GM12873 (cell line): ENCODE measurements around the gene CRACDL.

Experiments used
- CTCF ChIP-seq: IDR thresholded peaks from 2 replicates; pipeline ENCODE4 v1.5.1; 2012; ENCODE audit warnings: low read depth, mild to moderate bottlenecking, moderate library complexity, low read length, control low read depth; ENCODE audit not compliant: insufficient read depth; ENCODE audit errors: missing control alignments

The CRACDL gene

GRCh38 chr2:98819231-98819766, 116.7 kb downstream of the CRACDL start:
- TF ChIP-seq CTCF: no peak

- no peak for TF ChIP-seq CTCF
These were observed 117.9 kb downstream of the CRACDL start for GRCh38 chr2:98818164-98818563.

GRCh38 chr2:98816281-98816680, 119.7 kb downstream of the CRACDL start:
- no peak for TF ChIP-seq CTCF

- no peak for TF ChIP-seq CTCF
These were observed 120.2 kb downstream of the CRACDL start for GRCh38 chr2:98815795-98816194.

GRCh38 chr2:98811766-98812165, 124.3 kb downstream of the CRACDL start:
- no peak for TF ChIP-seq CTCF

GRCh38 chr2:98810588-98810928, 125.5 kb downstream of the CRACDL start:
- TF ChIP-seq CTCF: no peak

- no peak for TF ChIP-seq CTCF
These were observed 126.0 kb downstream of the CRACDL start for GRCh38 chr2:98809878-98810587.
